ENCODE results near the gene MIP. TPM values are rescaled to one million over a fixed set of nuclear protein-coding genes. Genes with fewer than 3 reads are reported as not detected.
A peak's percentile ranks its signal among the peaks of the same experiment; 100 is the strongest.

The MIP gene
- total and polyA plus RNA-seq, 2 of the 13 experiments (the other 11 are each of a cell fraction or from before 2014, with no cell fraction given), result not detected

DNA sequence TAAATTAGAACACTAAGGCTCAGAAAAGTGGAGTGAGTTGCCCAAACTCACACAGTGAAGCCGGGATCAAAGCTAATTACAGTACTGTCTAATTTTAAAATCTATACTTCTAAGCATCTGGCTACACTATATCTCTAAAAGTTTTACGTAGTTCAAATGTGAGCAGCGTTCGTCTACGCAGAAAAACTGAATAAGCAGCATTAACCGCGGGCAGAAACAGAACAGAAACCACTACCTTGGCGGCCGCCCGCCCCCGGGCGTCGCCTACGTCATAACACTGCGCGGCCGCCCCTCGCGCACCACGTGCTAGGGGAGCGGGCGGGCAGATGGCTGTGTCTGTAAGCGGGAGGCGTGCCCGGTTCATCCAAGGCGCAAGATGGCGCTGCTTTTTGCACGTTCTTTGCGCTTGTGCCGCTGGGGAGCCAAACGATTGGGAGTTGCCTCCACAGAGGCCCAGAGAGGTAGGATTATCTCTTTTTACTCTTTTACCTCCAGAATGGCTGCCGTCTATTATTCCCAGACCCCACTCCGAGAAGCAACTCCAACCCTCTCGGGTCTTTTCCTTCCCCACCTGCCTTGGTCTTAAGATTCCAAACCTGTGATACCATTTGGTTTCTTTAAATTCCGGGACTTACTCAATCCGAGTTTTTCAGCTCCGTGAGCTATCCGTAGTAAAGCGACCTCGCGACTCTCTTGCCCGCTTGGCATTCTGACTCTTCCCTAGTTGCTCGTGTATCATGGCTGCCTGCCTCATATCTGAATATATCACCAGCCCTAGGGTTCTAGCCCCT is 14.0 kb upstream of the MIP start, which contains the start of gene SPRYD4 (continued):
- TF ChIP-seq, protein P1, sequence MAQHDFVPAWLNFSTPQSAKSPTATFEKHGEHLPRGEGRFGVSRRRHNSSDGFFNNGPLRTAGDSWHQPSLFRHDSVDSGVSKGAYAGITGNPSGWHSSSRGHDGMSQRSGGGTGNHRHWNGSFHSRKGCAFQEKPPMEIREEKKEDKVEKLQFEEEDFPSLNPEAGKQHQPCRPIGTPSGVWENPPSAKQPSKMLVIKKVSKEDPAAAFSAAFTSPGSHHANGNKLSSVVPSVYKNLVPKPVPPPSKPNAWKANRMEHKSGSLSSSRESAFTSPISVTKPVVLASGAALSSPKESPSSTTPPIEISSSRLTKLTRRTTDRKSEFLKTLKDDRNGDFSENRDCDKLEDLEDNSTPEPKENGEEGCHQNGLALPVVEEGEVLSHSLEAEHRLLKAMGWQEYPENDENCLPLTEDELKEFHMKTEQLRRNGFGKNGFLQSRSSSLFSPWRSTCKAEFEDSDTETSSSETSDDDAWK (CRISPR knock-in tag; IDR thresholded peaks at IDR 0.05), result no peak
- TF ChIP-seq, protein P2, sequence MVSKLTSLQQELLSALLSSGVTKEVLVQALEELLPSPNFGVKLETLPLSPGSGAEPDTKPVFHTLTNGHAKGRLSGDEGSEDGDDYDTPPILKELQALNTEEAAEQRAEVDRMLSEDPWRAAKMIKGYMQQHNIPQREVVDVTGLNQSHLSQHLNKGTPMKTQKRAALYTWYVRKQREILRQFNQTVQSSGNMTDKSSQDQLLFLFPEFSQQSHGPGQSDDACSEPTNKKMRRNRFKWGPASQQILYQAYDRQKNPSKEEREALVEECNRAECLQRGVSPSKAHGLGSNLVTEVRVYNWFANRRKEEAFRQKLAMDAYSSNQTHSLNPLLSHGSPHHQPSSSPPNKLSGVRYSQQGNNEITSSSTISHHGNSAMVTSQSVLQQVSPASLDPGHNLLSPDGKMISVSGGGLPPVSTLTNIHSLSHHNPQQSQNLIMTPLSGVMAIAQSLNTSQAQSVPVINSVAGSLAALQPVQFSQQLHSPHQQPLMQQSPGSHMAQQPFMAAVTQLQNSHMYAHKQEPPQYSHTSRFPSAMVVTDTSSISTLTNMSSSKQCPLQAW (CRISPR knock-in tag; IDR thresholded peaks at IDR 0.05), result peak; percentile 61; the same call in 1 of the 2 replicates
- TF ChIP-seq, protein P3, sequence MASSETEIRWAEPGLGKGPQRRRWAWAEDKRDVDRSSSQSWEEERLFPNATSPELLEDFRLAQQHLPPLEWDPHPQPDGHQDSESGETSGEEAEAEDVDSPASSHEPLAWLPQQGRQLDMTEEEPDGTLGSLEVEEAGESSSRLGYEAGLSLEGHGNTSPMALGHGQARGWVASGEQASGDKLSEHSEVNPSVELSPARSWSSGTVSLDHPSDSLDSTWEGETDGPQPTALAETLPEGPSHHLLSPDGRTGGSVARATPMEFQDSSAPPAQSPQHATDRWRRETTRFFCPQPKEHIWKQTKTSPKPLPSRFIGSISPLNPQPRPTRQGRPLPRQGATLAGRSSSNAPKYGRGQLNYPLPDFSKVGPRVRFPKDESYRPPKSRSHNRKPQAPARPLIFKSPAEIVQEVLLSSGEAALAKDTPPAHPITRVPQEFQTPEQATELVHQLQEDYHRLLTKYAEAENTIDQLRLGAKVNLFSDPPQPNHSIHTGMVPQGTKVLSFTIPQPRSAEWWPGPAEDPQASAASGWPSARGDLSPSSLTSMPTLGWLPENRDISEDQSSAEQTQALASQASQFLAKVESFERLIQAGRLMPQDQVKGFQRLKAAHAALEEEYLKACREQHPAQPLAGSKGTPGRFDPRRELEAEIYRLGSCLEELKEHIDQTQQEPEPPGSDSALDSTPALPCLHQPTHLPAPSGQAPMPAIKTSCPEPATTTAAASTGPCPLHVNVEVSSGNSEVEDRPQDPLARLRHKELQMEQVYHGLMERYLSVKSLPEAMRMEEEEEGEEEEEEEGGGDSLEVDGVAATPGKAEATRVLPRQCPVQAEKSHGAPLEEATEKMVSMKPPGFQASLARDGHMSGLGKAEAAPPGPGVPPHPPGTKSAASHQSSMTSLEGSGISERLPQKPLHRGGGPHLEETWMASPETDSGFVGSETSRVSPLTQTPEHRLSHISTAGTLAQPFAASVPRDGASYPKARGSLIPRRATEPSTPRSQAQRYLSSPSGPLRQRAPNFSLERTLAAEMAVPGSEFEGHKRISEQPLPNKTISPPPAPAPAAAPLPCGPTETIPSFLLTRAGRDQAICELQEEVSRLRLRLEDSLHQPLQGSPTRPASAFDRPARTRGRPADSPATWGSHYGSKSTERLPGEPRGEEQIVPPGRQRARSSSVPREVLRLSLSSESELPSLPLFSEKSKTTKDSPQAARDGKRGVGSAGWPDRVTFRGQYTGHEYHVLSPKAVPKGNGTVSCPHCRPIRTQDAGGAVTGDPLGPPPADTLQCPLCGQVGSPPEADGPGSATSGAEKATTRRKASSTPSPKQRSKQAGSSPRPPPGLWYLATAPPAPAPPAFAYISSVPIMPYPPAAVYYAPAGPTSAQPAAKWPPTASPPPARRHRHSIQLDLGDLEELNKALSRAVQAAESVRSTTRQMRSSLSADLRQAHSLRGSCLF (CRISPR knock-in tag; IDR thresholded peaks at IDR 0.05; ENCODE audit: borderline replicate concordance), result no peak
- TF ChIP-seq PPARG (CRISPR knock-in tag; conservative IDR thresholded peaks at IDR 0.05) (no peak; the same call in 1 of the 2 replicates), ELF4 (CRISPR knock-in tag; IDR thresholded peaks at IDR 0.05; ENCODE audit: borderline replicate concordance) (no peak), MIXL1 (CRISPR knock-in tag; IDR thresholded peaks at IDR 0.05) (peak; percentile 75), ZFP36L1 (CRISPR knock-in tag; IDR thresholded peaks at IDR 0.05) (peak; percentile 72; the same call in 1 of the 2 replicates), ZNF224 (CRISPR knock-in tag; IDR thresholded peaks at IDR 0.05) (0 out of 2 replicates have a peak, but pooled peaks have one; percentile 39), ZSCAN29 (CRISPR knock-in tag; conservative IDR thresholded peaks at IDR 0.05) (0 out of 2 replicates have a peak, but pooled peaks have one; percentile 26), RAD51 (IDR thresholded peaks at IDR 0.05; ENCODE audit: borderline replicate concordance) (peak; percentile 54; the same call in 1 of the 2 replicates), ZNF232 (CRISPR knock-in tag; IDR thresholded peaks at IDR 0.05; ENCODE audit: borderline replicate concordance) (peak; percentile 85; the same call in 1 of the 2 replicates), ZNF790 (CRISPR knock-in tag; IDR thresholded peaks at IDR 0.05; ENCODE audit: borderline replicate concordance) (no peak)
- TF ChIP-seq, protein P4, sequence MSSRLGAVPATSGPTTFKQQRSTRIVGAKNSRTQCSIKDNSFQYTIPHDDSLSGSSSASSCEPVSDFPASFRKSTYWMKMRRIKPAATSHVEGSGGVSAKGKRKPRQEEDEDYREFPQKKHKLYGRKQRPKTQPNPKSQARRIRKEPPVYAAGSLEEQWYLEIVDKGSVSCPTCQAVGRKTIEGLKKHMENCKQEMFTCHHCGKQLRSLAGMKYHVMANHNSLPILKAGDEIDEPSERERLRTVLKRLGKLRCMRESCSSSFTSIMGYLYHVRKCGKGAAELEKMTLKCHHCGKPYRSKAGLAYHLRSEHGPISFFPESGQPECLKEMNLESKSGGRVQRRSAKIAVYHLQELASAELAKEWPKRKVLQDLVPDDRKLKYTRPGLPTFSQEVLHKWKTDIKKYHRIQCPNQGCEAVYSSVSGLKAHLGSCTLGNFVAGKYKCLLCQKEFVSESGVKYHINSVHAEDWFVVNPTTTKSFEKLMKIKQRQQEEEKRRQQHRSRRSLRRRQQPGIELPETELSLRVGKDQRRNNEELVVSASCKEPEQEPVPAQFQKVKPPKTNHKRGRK (CRISPR knock-in tag; IDR thresholded peaks at IDR 0.05), result no peak
- TF ChIP-seq, protein P5, sequence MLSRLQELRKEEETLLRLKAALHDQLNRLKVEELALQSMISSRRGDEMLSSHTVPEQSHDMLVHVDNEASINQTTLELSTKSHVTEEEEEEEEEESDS (CRISPR knock-in tag; IDR thresholded peaks at IDR 0.05; ENCODE audit: borderline replicate concordance), result peak; percentile 86; the same call in 1 of the 2 replicates
- TF ChIP-seq, protein P6, sequence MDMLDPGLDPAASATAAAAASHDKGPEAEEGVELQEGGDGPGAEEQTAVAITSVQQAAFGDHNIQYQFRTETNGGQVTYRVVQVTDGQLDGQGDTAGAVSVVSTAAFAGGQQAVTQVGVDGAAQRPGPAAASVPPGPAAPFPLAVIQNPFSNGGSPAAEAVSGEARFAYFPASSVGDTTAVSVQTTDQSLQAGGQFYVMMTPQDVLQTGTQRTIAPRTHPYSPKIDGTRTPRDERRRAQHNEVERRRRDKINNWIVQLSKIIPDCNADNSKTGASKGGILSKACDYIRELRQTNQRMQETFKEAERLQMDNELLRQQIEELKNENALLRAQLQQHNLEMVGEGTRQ (IDR thresholded peaks at IDR 0.05; ENCODE audit: low read depth, low read length), result peak; percentile 83
- TF ChIP-seq, protein P6 (CRISPR knock-in tag; IDR thresholded peaks at IDR 0.05; ENCODE audit: borderline replicate concordance), result peak; percentile 92; the same call in 1 of the 2 replicates

Data from HepG2 (cell line).